HG03196 (cell line): ENCODE results near the gene RNLS.

Source experiments
- ATAC-seq: cut with Tn5 transposase; IDR thresholded peaks from one replicate; pipeline ENCODE4 v1.9.1; 2021; ENCODE audit not compliant: unreplicated experiment

RNLS gene

DNA sequence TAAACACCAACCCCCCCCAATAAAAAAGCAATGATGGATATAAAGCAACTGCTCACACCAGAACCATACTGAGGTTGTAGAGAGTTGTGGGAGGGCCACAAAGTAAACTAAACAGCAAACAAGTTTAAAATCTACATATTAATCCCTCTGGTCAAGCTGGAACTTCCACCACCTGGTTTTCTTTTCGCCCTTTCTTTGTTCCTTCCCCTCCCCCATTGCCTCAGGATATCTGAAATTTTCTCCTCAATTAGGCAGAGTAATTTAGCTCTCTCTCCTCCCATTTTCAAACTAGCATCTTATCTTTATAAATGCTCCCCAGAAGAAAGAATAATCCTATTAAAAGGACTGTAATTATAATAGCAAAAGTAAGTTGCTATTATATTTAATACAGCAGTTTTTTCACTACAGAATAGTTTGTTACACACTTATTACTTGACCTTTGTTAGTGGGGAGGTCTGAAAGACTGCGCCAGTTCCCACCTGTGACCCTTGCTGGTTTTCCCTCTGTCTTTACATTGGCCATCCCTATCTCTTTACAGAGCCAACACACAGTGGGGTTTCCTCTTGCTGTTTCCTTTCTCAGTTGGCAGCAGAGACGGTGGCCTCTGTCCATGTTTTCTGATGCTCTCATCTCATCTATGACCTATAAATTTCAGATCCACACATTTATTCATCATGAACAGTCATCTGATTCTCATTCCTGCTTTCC lies 235.4 kb downstream of the RNLS start:
- ATAC-seq, result no peak

DNA sequence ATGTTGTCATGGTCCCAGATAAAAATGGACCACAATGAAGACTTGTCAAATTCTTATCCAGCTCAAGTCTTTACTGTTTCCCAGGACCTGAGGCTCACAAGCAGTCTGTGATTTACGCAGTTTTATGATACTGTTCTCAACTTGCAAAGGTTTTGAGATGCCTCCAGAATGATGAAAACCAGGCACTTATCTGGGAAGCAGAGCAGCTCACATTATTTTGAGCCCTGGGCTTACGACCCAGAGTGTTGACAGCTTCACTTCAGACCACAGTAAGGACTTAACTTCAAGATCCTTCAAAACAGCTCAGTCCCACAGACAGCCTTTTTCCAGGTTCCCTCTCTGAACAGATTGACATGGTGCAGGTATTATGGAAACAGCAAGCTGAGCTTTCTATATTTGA lies 236.1 kb downstream of the RNLS start:
- ATAC-seq, result no peak

DNA sequence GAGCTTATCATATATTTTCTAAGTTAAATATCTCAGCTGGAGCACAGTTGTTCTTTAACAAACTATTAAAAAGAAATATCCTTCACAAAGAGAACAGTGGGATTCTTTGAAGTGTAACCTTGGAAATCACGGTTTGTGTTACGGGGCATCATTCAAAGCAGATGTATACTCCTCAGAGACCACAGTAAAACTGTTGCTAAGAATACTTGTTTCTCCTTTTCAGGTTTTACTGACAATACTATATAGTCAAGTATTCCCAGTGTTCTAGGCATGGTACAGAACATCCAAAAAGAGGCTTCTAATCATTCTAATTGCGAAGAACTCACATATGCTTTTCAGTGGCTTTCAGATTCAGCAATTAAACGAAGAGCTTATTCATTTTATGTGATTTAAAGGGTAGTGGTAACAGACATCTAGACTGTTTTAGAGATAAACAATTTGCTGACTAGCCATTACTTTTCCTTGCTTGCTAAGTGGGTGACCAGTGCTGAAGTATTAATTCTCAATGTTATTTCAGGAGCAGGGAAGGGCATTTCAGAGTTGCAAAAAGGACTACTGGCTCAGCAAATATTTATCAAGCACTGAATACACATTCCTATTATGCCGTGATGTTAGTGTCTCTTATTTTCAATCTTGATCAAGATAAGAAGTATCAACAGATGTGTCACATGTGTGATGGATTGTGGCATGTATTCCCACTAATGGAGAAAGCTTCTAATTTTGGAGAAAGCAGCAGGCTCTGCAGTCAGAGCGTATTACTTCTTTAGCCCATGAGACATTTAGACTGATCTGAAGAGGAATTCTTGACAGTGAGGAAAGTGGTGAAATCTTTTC lies 236.8 kb downstream of the RNLS start:
- no peak for ATAC-seq

DNA sequence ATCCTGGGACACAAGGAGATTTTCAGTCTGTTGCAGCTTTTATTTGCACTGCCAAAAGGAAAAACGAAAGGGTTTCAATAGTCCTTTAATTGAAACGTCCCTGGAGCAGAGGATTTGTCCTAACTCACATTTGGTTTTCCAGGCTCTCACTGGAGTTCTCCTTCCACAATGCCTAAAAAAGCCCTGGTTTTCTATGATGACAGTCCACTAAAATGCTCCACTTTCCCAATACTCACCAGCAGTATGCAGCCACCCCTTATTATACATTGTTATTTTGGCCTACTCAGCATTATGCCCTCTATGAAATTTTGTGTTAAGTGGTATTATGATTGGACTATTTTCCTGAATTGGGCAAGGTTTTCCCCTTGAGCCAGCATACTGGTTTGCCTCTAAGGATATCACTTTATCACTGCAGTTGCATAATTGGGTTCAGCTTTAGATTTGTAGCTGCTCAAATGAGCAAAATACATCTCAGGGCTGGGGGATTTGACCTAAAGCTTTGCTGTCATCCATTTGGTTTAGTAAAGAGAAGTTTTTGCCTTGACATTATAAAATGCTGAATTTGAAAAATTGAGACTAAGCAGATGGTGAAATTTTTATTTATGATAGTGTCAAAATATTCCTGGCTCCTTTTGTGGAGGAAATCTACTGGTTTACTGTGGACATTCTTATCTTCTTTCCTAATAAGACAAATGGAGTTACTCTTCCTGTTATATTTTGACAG lies 239.2 kb downstream of the RNLS start:
- ATAC-seq, result no peak

DNA sequence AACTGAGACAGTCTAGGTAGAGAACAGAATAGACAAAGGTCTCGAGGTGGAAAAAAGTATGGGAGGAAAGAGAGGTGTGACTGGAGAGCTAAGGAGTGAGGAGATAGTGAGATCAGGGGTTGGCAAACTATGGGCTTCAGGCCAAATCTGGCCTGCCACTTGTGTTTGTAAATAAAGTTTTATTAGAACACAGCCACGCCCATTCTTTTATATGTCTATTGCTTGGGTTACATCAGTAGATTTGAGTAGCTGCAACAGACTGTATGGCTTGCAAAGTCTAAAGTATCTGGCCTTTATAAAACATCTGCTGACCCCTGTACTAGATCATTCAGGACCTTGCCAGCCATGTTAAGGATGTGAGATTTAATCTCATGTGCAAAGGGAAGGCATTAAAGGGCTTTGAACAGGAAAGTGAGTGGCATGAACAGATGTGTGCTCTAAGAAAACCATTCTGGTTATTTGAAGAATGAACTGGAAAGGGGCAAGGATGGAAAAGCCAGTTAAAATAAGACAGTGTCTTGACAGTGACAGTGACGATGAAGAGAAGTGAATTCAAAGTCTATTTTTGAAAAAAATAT lies 240.3 kb downstream of the RNLS start:
- no peak for ATAC-seq

DNA sequence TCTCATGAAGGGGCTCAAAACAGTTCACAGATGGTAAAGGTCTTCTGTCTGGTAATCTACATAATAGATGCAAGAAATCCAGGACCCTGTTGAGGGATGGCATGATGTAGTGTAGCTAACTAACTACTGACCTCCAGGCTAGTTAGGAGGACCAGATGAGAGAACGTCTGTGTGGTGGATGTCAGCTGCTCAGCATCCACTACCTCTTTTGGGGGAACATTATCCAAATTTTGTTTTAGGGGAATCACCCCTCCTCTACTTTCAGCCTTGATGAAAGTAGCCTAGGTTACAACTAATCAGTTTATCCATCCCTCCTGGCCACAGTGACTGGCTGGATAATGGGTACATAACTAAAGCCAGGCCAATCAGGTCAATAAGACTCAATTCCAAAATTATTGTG lies 246.0 kb downstream of the RNLS start:
- no peak for ATAC-seq

DNA sequence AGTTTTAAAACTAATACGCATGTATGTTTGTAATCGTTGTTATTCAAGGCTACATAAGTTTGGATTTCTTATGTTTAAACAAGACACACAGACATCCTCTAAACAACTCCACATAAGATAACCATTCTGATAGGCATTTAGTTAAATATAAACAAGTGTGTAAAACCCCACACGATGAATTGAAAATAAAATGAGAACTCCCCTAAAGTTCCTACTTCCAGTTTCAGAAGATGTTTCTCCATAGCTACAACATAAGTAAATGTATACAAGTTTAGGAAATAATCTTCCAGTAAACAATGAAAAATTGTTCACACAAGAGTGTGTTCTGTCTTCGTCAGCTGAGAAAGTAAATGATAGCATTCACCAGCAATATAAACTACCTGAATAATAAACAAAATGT lies 246.8 kb downstream of the RNLS start:
- no peak for ATAC-seq

DNA sequence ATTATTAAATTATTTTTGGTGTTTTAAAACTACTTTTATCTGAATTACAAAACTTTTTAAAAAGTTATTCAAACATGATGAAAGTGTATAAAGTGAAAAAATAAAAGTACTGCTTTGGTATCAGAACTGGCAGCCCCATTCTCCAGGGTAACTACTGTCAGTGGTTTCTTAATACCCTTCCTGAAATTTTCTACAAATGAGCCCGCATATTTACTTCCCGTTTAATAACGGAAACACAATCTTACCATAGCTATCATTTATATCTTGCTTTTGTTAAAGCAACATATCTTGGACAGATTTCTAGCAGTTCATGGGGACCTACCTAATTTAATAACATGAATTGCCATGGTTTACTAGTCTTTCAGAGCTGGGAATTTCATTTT lies 249.9 kb downstream of the RNLS start:
- ATAC-seq, result no peak

DNA sequence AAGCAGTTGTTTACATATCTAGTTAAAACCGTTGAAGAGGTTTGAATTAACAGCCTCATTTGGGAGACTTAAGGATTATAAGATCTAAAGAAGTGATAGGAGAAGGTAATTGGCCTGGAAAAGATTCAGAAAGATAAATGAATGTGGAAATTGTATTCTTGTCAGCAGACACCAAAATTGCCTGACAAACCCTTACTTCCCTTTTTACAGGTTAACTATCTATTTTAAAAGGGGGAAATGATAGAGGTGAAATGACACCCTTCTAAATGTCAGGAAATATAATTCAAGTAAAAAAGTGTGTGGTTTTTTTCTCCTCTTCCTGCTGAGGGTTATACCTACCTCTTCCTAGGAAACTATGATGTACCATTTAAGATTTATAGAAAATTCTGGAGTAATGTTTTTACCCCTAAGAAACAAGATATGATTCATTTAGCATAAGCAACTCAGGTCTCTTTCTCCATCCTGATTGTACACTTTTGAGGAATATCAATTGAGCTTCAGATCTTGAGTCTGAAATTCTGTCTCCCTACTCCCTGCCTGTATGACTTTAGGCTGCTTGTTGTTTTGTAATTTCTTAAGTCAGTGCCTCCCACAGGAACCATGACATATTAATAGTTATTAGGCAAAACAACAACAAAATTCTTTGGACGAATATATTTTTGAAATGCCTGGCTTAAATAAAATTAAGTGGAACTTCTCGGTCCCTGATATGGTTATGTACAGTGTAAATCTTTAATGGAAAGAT lies 250.4 kb downstream of the RNLS start:
- ATAC-seq, result no peak

DNA sequence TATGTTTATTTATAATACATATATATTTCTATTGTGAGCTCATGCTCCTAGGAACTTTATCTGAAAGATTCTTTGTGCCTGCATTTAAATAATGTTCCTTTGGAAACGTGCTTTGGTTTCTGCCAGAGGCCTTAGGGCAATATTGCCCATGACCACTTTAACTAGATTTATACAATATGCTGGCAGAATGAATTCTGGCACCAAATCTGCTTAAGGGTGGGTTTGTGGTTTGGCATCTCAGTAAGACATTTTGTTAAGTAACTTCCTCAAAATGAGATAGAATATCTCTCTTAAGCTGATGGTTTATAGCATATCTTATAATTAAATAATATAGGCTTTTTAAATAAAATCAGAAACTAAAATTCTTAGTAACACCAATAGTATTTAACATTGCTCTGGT lies 252.9 kb downstream of the RNLS start:
- no peak for ATAC-seq

DNA sequence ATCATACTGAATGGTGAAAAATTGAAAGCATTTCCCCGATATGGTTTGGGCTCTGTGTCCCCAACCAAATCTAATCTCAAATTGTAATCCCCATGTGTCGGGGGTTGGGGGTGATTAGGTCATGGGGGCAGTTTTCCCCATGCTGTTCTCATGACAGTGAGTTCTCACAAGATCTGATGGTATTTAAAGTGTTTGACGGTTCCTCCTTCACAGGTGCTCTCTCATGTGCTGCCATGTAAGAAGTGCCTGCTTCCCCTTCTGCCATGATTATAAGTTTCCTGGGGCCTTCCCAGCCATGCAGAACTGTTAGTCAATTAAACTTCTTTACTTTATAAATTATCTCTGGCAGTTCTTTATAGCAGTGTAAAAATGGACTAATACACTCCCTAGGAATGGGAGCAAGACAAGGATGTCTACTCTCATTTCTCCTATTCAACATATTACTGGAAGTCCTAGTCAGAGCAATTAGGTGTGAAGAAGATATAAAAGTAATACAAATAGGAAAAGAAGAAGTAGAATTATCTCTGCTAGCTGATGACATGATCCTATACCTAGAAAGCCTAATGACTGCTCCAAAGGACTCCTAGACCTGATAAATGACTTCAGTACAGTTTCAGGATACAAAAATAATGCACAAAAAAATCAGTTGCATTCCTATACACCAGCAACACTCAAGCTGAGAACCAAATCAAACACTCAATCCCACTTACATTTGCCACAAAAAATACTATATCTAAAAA lies 260.6 kb downstream of the RNLS start:
- ATAC-seq, result no peak

DNA sequence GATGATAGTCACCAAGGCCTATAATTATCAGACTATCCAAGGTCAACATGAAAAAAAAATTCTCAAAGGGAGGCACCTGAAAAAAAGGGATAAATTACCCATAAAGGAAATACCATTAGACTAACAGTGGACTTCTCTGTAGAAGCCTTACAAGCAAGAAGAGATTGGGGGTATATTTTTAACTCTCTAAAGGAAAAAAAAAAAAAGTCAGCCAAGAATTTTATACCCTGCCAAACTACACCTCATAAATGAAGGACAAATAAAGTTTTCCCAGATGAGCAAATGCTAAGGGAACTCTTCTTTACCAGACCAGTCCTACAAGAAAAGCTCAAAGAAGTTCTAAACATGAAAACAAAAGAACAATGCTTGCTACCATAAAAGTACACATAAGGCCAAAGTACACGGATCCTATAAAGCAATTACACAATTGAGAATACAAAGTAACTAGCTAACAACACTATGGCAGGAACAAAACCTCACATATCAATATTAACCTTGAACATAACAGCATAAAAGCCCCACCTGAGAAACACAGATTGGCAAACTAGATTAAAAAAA lies 263.1 kb downstream of the RNLS start:
- no peak for ATAC-seq

DNA sequence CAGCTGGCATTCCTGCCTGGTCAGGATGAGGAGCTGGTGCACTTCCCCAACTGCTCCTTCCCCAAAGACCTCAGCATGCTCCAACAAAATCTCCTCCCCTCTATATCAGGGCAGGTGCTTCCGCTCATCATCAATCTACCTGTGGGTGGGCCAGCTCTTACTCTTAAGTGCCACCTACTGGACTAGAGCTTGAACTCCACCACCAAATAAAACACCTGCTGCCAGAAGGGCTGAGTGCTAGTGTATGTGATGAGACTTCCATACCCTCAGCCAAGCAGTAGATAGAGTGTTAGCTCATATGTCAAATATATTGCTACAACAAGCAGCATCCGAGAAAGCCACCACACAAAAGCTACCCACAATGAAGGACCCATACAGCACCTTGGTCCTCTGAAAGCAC lies 264.3 kb downstream of the RNLS start:
- no peak for ATAC-seq

DNA sequence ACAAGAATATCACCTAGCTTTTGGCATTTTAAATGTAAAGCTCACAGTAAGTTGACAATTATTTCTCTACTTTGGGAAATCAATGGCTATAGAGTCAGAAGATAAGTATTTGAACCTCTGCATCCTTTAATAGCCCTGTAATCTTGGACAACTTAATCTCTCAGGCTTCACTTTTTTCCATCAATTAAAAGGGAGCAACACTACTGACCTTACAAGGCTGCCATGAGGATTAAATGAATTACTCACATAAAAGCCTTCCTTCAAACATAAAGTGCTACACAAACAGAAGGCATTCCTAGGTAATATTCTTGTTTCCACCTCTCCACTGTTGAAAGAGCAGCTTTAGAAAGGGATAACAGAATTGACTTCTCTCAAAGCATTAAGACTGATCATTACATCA lies 266.0 kb downstream of the RNLS start:
- no peak for ATAC-seq

DNA sequence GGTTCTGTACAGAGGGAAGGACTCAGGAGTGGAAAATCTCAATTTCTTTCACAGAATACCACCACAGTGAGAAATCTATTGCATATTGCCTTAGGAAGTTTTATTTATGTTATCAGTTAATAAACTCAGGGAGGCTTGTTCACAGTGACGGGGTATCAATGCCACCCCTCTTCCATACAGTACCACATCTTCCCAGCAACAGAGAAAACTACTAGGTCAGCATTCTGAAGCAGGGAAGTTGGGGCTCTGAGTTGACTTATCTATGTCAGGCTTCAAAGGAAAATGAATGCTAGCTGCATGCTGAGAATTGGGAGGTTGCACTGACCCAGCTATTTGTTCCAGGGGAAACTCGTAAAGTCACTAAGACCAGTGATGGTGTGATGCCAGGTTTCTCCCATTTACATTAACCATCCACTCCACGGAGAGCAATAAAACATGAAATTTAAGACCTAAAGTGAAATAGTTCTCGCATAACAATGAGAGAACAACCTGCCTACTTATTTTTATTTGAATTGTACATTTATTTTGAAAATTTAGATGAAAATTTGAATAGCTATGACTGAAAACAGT lies 266.7 kb downstream of the RNLS start:
- no peak for ATAC-seq

DNA sequence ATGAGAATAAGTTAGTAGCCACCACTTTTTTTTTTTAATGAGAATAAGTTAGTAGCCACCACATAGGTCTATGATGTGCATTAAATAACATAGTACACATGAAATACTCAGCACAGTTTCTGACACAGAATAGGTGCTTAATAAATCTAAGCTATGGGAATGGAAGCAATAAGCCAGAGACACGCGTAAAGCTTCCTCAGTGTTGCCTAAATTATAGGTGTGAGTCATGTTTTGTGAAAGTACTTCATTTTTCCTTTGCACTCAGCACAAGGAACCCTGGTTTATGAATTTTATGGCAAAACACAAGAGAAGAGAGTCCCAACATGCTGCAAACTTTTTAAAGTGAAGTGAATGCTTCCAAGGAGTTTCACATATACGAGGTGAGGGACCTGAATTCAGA lies 267.4 kb downstream of the RNLS start:
- no peak for ATAC-seq

DNA sequence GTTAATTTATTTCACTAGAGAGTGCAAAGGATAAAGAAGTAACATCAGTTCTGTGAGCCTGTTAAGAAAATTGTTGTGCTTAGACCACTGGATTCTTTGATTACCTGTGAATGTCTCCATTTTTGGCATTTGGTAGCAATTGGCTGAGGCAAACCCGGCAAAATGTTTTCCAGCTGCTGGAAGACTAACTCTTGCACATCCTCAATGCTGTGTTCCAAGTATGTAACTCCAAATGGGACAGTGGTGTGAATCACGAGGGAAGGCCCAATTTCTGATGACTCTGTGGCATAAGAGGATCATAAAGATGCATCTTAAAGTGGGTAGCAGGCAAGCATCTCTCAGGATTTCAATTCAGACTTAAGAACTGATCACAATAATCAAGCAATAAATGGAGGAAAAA lies 268.8 kb downstream of the RNLS start:
- ATAC-seq, result no peak

DNA sequence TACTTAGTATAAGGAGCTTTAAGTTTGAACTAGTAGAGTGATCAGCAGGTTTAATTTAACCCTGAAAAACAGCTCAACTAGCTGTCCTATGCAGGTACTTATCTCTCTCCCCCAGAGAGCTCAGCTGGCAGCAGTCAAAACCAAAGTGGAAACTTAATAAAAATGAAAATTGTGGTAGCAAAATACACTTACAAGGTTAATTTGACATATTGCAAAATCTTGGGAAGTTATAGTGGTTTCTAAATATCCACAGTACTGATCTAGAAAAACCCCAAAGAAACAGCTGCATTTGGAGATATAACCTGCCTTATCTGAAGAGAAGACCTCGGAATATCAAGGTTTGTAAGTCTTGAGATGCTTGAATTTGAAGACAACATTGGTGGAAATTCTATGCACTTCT lies 269.2 kb downstream of the RNLS start:
- no peak for ATAC-seq

DNA sequence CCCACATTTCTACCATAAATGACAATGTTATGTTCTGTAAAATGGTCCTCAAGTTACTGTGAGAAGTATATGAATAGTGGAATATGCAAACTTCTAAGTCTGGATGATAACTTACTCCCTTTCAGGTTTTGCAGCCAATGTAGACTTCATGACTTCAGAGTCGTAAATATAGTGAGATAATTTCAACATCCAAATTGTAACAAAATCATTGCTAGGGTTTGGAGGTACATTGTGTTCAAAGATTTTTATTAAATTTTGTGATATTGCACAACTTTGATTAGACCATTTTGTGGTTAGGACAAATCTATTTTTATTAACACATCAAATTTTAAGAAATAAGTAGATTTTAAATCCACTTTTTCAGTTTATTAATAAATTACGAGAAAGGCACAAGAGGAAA lies 270.3 kb downstream of the RNLS start:
- no peak for ATAC-seq

DNA sequence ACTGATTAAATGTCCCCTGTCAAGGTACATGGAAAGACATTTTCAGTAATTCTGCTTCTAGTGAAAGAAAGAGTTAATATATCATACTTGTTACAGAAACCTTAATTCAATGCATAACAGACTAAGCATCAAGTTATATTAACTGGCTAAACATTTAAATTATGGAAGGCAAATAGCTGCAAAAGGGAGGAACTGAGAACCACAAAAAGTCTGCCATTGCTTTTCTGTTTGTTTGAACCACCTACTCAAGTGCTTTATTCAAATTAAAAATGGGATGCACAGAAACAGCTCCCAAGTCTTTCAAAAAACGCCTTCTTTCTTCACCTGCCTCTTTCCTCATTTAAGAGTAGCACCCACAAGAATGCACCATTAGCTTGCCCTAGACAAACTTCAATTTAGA lies 271.9 kb downstream of the RNLS start:
- no peak for ATAC-seq
